Kidney (tissue), 14 donors: ENCODE data around the gene YWHAE. TPM values are rescaled to one million over a fixed set of nuclear protein-coding genes. Genes with fewer than 3 reads are reported as not detected.
"Not testable (repeated sequence)": the region's sequence is repeated elsewhere in the genome, so short reads cannot be mapped to it uniquely, and the experiment has no call there.

Source experiments
- DNase-seq, 5 donors: peaks; one replicate each; pipeline ENCODE4 v3.0.0-alpha.2; 2013 to 2020
- FAIRE-seq: peaks from 2 replicates; lab custom pipeline; 2012; peaks lifted over from hg19 to GRCh38; lab: Jason Lieb, UNC
- H3K27ac ChIP-seq, 2 donors: one replicate each; pipeline ENCODE4 v1.7.0; 2013; ENCODE audit warnings: low read depth in 2 of 2, low read length in 2 of 2, inconsistent platforms in 1 of 2
- H3K27me3 ChIP-seq: one replicate; pipeline ENCODE4 v1.7.1; 2013; ENCODE audit warnings: low read length, inconsistent platforms; ENCODE audit not compliant: control insufficient read depth, insufficient read depth
- H3K36me3 ChIP-seq, 3 donors: one replicate each; pipeline versions ENCODE4 v1.7.0 to v1.7.1; 2013; ENCODE audit warnings: low read length in 3 of 3, control low read depth in 1 of 3, inconsistent platforms in 1 of 3; ENCODE audit not compliant: insufficient read depth in 3 of 3, control insufficient read depth in 2 of 3
- H3K4me1 ChIP-seq, 3 donors: one replicate each; pipeline versions ENCODE4 v1.7.0 to v1.7.1; 2013; ENCODE audit warnings: low read length in 3 of 3, inconsistent platforms in 1 of 3, low read depth in 1 of 3; ENCODE audit not compliant: control insufficient read depth in 2 of 3, insufficient read depth in 2 of 3
- H3K4me3 ChIP-seq, 3 donors: one replicate each; pipeline versions ENCODE4 v1.7.0 to v1.8.1; 2013; ENCODE audit warnings: low read length in 3 of 3, control low read depth in 1 of 3, inconsistent platforms in 1 of 3
- H3K9ac ChIP-seq, 3 donors: one replicate each; pipeline versions ENCODE4 v1.7.0 to v1.7.1; 2013; ENCODE audit warnings: low read length in 3 of 3, control low read depth in 1 of 3, inconsistent platforms in 1 of 3
- H3K9me3 ChIP-seq, 3 donors: one replicate each; pipeline versions ENCODE4 v1.7.0 to v1.7.1; 2013; ENCODE audit warnings: low read length in 3 of 3, control low read depth in 1 of 3, inconsistent platforms in 1 of 3; ENCODE audit not compliant: control insufficient read depth in 2 of 3, insufficient read depth in 1 of 3
- CTCF ChIP-seq: IDR thresholded peaks from 3 replicates; pipeline ENCODE4 v1.5.1; 2012; ENCODE audit warnings: mild to moderate bottlenecking, moderate library complexity, borderline replicate concordance; ENCODE audit not compliant: insufficient read depth; ENCODE audit errors: extremely low read depth
- intact Hi-C: fragments of 100-400 bp; cut with DNase I; formaldehyde crosslinking; loops from one replicate; pipeline ENCODE4 v1.11.1; 2022
- polyA plus RNA-seq: library from polyadenylated mRNA; stranded (reverse); fragments of 350-450 nt; fragmentation: Illumina TruSeq; extraction: RNeasy Lipid Tissue Mini Kit (QIAGEN cat#74804); gene quantifications from one replicate; pipeline ENCODE4 v1.2.3, GENCODE V29; 2014; ENCODE audit warnings: low read depth, low replicate concordance; ENCODE audit not compliant: insufficient read depth
- total RNA-seq: library from RNA; stranded (reverse); fragmentation: NEBNext Ultra II Directional; extraction: Animal tissue kit (Norgen Biotek cat#: 25700); gene quantifications from one replicate; pipeline ENCODE4 v1.2.1, GENCODE V29; 2021
- donor health status: control.
- donor health status: control.
- donor health status: control.
- donor health status: control.
- donor health status: control.
- donor health status: DM: yes; HTN: yes; CAD: no.
- donor health status: Normal renal cell carcinoma (clear cell type).

The YWHAE gene
- total and polyA plus RNA-seq, 2 donors from 2014 or later: 495 to 591 TPM

- DNase-seq: no peak
- Histone ChIP-seq H3K27me3 (no peaks in the 10 kb centered on the region), H3K9me3 (no peaks in the 10 kb centered on the region), H3K4me1 (peaks cover 0 to 7% (median 0%) of the 10 kb centered on the region in 3 donors), H3K36me3 (no peaks in the 10 kb centered on the region), H3K9ac (no peak overlapping the region), H3K27ac (no peak overlapping the region), H3K4me3 (no peak overlapping the region)
- FAIRE-seq: no peak
- no peak for TF ChIP-seq CTCF
- intact Hi-C loops: no loop called here
Observed at GRCh38 chr17:1447052-1447451, 47.0 kb upstream of the YWHAE start.

- FAIRE-seq (no peak), DNase-seq (no peak)
- no peaks in the 10 kb centered on the region for H3K9me3 ChIP-seq
- no peak for TF ChIP-seq CTCF
- H3K27me3 ChIP-seq: no peaks in the 10 kb centered on the region
- H3K36me3 ChIP-seq: no peaks in the 10 kb centered on the region
- no peak overlapping the region for H3K27ac ChIP-seq
- peaks cover 0 to 7% (median 0%) of the 10 kb centered on the region in 3 donors for H3K4me1 ChIP-seq
- no peak overlapping the region for H3K4me3 ChIP-seq
- H3K9ac ChIP-seq: no peak overlapping the region
- intact Hi-C loops: no loop called here
Observed at GRCh38 chr17:1446201-1446600, 46.2 kb upstream of the YWHAE start.

- not testable (repeated sequence) for FAIRE-seq
Observed at GRCh38 chr17:1445695-1446094, 45.7 kb upstream of the YWHAE start.

GRCh38 chr17:1442721-1443120 is 42.7 kb upstream of the YWHAE start:
- intact Hi-C loops, H3K27me3 ChIP-seq, H3K36me3 ChIP-seq, H3K9me3 ChIP-seq, DNase-seq, H3K9ac ChIP-seq, H3K27ac ChIP-seq, H3K4me1 ChIP-seq, FAIRE-seq, H3K4me3 ChIP-seq: not testable (repeated sequence)

More at GRCh38 chr17:1445695-1446094, 45.7 kb upstream of the YWHAE start:
- H3K36me3 ChIP-seq, H3K27me3 ChIP-seq, H3K4me3 ChIP-seq, DNase-seq, intact Hi-C loops, H3K9me3 ChIP-seq, H3K9ac ChIP-seq, H3K4me1 ChIP-seq, H3K27ac ChIP-seq: not testable (repeated sequence)
